ENCODE data around the gene NEK11. TPM values are rescaled to one million over a fixed set of nuclear protein-coding genes. Genes with fewer than 3 reads are reported as not detected.

The NEK11 gene
- total and polyA plus RNA-seq, 4 donors, result 4.0 to 36.3 (median 9.8) TPM

- Histone ChIP-seq H3K4me1 (ENCODE audit: control insufficient read depth in 5 of 5, insufficient read depth in 5 of 5, low read length in 5 of 5) (peaks cover 0 to 2% (median 0%) of the 10 kb centered on the region in 5 donors), H3K9ac (ENCODE audit: insufficient read depth in 1 of 2, low read length in 2 of 2) (no peak overlapping the region), H3K27ac (ENCODE audit: low read depth in 1 of 2, low read length in 1 of 2) (no peak overlapping the region), H3K27me3 (ENCODE audit: control insufficient read depth in 3 of 3, insufficient read depth in 3 of 3, low read length in 2 of 3) (no peaks in the 10 kb centered on the region), H3K4me3 (no peak overlapping the region), H3K9me3 (ENCODE audit: control insufficient read depth in 4 of 4, insufficient read depth in 3 of 4, low read length in 3 of 4) (no peaks in the 10 kb centered on the region), H3K36me3 (ENCODE audit: control insufficient read depth in 4 of 4, insufficient read depth in 4 of 4, low read length in 4 of 4) (no peaks in the 10 kb centered on the region)
- no peak for TF ChIP-seq CTCF (IDR thresholded peaks at IDR 0.05; ENCODE audit: control extremely low read depth, extremely low read depth)
- DNase-seq (no peak), ATAC-seq (ENCODE audit: insufficient read depth, low FRiP score) (no peak)
Observed at GRCh38 chr3:131109156-131109555, 82.5 kb downstream of the NEK11 start.

GRCh38 chr3:131110087-131110486 lies 83.4 kb downstream of the NEK11 start:
- WGBS, 2 donors, result 78 to 86% methylated on average over 1 of the region's 1 CpG
- H3K9me3 ChIP-seq (ENCODE audit: control insufficient read depth in 4 of 4, insufficient read depth in 3 of 4, low read length in 3 of 4), result no peaks in the 10 kb centered on the region

GRCh38 chr3:131114256-131114655 lies 87.6 kb downstream of the NEK11 start:
- Histone ChIP-seq H3K9ac (ENCODE audit: insufficient read depth in 1 of 2, low read length in 2 of 2) (no peak overlapping the region), H3K4me1 (ENCODE audit: control insufficient read depth in 5 of 5, insufficient read depth in 5 of 5, low read length in 5 of 5) (peaks cover 0 to 2% (median 0%) of the 10 kb centered on the region in 5 donors), H3K36me3 (ENCODE audit: control insufficient read depth in 4 of 4, insufficient read depth in 4 of 4, low read length in 4 of 4) (no peaks in the 10 kb centered on the region), H3K27me3 (ENCODE audit: control insufficient read depth in 3 of 3, insufficient read depth in 3 of 3, low read length in 2 of 3) (no peaks in the 10 kb centered on the region), H3K9me3 (ENCODE audit: control insufficient read depth in 4 of 4, insufficient read depth in 3 of 4, low read length in 3 of 4) (no peaks in the 10 kb centered on the region), H3K4me3 (no peak overlapping the region), H3K27ac (ENCODE audit: low read depth in 1 of 2, low read length in 1 of 2) (no peak overlapping the region)
- DNase-seq (no peak), ATAC-seq (ENCODE audit: insufficient read depth, low FRiP score) (no peak)
- TF ChIP-seq CTCF (IDR thresholded peaks at IDR 0.05; ENCODE audit: control extremely low read depth, extremely low read depth), result no peak
- WGBS, 2 donors, result 62 to 65% methylated on average over 3 of the region's 3 CpGs

More at GRCh38 chr3:131110087-131110486, 83.4 kb downstream of the NEK11 start:
- no peak for TF ChIP-seq CTCF (IDR thresholded peaks at IDR 0.05; ENCODE audit: control extremely low read depth, extremely low read depth)
- Histone ChIP-seq H3K27ac (ENCODE audit: low read depth in 1 of 2, low read length in 1 of 2) (no peak overlapping the region), H3K4me1 (ENCODE audit: control insufficient read depth in 5 of 5, insufficient read depth in 5 of 5, low read length in 5 of 5) (peaks cover 0 to 2% (median 0%) of the 10 kb centered on the region in 5 donors), H3K9ac (ENCODE audit: insufficient read depth in 1 of 2, low read length in 2 of 2) (no peak overlapping the region), H3K4me3 (no peak overlapping the region), H3K36me3 (ENCODE audit: control insufficient read depth in 4 of 4, insufficient read depth in 4 of 4, low read length in 4 of 4) (no peaks in the 10 kb centered on the region), H3K27me3 (ENCODE audit: control insufficient read depth in 3 of 3, insufficient read depth in 3 of 3, low read length in 2 of 3) (no peaks in the 10 kb centered on the region)
- ATAC-seq (ENCODE audit: insufficient read depth, low FRiP score) (no peak), DNase-seq (peak in 1 of 3 donors; percentile 2)

GRCh38 chr3:131125684-131126083 lies 99.0 kb downstream of the NEK11 start:
- Histone ChIP-seq H3K4me1 (ENCODE audit: control insufficient read depth in 5 of 5, insufficient read depth in 5 of 5, low read length in 5 of 5) (no peaks in the 10 kb centered on the region), H3K9me3 (ENCODE audit: control insufficient read depth in 4 of 4, insufficient read depth in 3 of 4, low read length in 3 of 4) (peaks cover 0 to 10% (median 3%) of the 10 kb centered on the region in 4 donors), H3K36me3 (ENCODE audit: control insufficient read depth in 4 of 4, insufficient read depth in 4 of 4, low read length in 4 of 4) (no peaks in the 10 kb centered on the region), H3K27ac (ENCODE audit: low read depth in 1 of 2, low read length in 1 of 2) (no peak overlapping the region), H3K9ac (ENCODE audit: insufficient read depth in 1 of 2, low read length in 2 of 2) (no peak overlapping the region), H3K27me3 (ENCODE audit: control insufficient read depth in 3 of 3, insufficient read depth in 3 of 3, low read length in 2 of 3) (no peaks in the 10 kb centered on the region), H3K4me3 (no peak overlapping the region)
- no peak for TF ChIP-seq CTCF (IDR thresholded peaks at IDR 0.05; ENCODE audit: control extremely low read depth, extremely low read depth)
- DNase-seq (no peak), ATAC-seq (ENCODE audit: insufficient read depth, low FRiP score) (no peak)

Data from lung (tissue), 12 donors.